Liver (tissue), 9 donors: ENCODE measurements around the gene SLIT1. TPM values are rescaled to one million over a fixed set of nuclear protein-coding genes. Genes with fewer than 3 reads are reported as not detected.

Experiments
- DNase-seq: peaks from one replicate; pipeline ENCODE4 v3.0.0-alpha.2; 2017; ENCODE audit warnings: low spot score
- H3K27ac ChIP-seq, 2 donors: one replicate each; pipeline ENCODE4 v1.7.0; 2013; ENCODE audit warnings: inconsistent platforms in 2 of 2, low read length in 2 of 2, control low read depth in 1 of 2, low read depth in 1 of 2, mild to moderate bottlenecking in 1 of 2
- H3K27me3 ChIP-seq, 4 donors: one replicate each; pipeline versions ENCODE4 v1.6.1 to v1.7.0; 2013; ENCODE audit warnings: low read length in 3 of 4, inconsistent platforms in 1 of 4, mild to moderate bottlenecking in 1 of 4, moderate library complexity in 1 of 4; ENCODE audit not compliant: control insufficient read depth in 4 of 4, insufficient read depth in 4 of 4
- H3K36me3 ChIP-seq, 4 donors: one replicate each; pipeline versions ENCODE4 v1.6.1 to v1.7.0; 2013; ENCODE audit warnings: low read length in 3 of 4, mild to moderate bottlenecking in 3 of 4, low read depth in 1 of 4, moderate library complexity in 1 of 4; ENCODE audit not compliant: control insufficient read depth in 4 of 4, insufficient read depth in 3 of 4
- H3K4me1 ChIP-seq, 4 donors: one replicate each; pipeline versions ENCODE4 v1.6.1 to v1.7.0; 2013; ENCODE audit warnings: low read length in 3 of 4, mild to moderate bottlenecking in 3 of 4, moderate library complexity in 1 of 4; ENCODE audit not compliant: control insufficient read depth in 4 of 4, insufficient read depth in 4 of 4
- H3K4me3 ChIP-seq, 3 donors: one replicate each; pipeline versions ENCODE4 v1.6.1 to v1.7.0; 2013; ENCODE audit warnings: low read length in 3 of 3, control low read depth in 1 of 3, low read depth in 1 of 3, mild to moderate bottlenecking in 1 of 3
- H3K9ac ChIP-seq, 2 donors: one replicate each; pipeline ENCODE4 v1.7.0; 2013; ENCODE audit warnings: low read length in 2 of 2, mild to moderate bottlenecking in 2 of 2, moderate library complexity in 2 of 2, control low read depth in 1 of 2, low read depth in 1 of 2
- H3K9me3 ChIP-seq, 4 donors: one replicate each; pipeline versions ENCODE4 v1.6.1 to v1.7.0; 2013; ENCODE audit warnings: low read length in 3 of 4; ENCODE audit not compliant: control insufficient read depth in 4 of 4
- CTCF ChIP-seq: fragments of 150-350 bp; IDR thresholded peaks from 2 replicates; pipeline ENCODE4 v1.5.1; 2017; ENCODE audit warnings: improper control_type of control experiment, low read depth, low read length; ENCODE audit not compliant: missing input control
- EGR1 ChIP-seq, 2 donors: IDR thresholded peaks; 2 replicates each; pipeline ENCODE4 v1.6.1; 2016 to 2018; ENCODE audit warnings: antibody characterized with exemption in 2 of 2, low read depth in 2 of 2
- FOXA1 ChIP-seq: IDR thresholded peaks from 2 replicates; pipeline ENCODE4 v1.6.1; 2016; ENCODE audit warnings: antibody characterized with exemption
- FOXA2 ChIP-seq: IDR thresholded peaks from 2 replicates; pipeline ENCODE4 v1.6.1; 2016; ENCODE audit warnings: antibody characterized with exemption
- GABPA ChIP-seq, 2 donors: IDR thresholded peaks in 1 of 2; conservative IDR thresholded peaks in 1 of 2; 2 replicates each; pipeline ENCODE4 v1.6.1; 2016; ENCODE audit warnings: antibody characterized with exemption in 2 of 2, mild to moderate bottlenecking in 1 of 2, moderate library complexity in 1 of 2
- HNF4A ChIP-seq, 2 donors: conservative IDR thresholded peaks; 2 replicates each; pipeline ENCODE4 v1.6.1; 2016; ENCODE audit warnings: antibody characterized with exemption in 2 of 2, mild to moderate bottlenecking in 2 of 2
- HNF4G ChIP-seq: IDR thresholded peaks from 2 replicates; pipeline ENCODE4 v1.6.1; 2016; ENCODE audit warnings: antibody characterized with exemption
- JUND ChIP-seq, 2 donors: IDR thresholded peaks; 2 replicates each; pipeline ENCODE4 v1.6.1; 2016; ENCODE audit warnings: antibody characterized with exemption in 2 of 2
- NR2F2 ChIP-seq: IDR thresholded peaks from 2 replicates; pipeline ENCODE4 v1.6.1; 2016; ENCODE audit warnings: antibody characterized with exemption
- RXRA ChIP-seq, 2 donors: IDR thresholded peaks; 2 replicates each; pipeline ENCODE4 v1.6.1; 2017 to 2018; ENCODE audit warnings: antibody characterized with exemption in 2 of 2, mild to moderate bottlenecking in 1 of 2
- SP1 ChIP-seq: IDR thresholded peaks from 2 replicates; pipeline ENCODE4 v1.6.1; 2018; ENCODE audit warnings: antibody characterized with exemption, mild to moderate bottlenecking
- TAF1 ChIP-seq: conservative IDR thresholded peaks from 2 replicates; pipeline ENCODE4 v1.6.1; 2016; ENCODE audit warnings: antibody characterized with exemption, mild to moderate bottlenecking
- YY1 ChIP-seq: IDR thresholded peaks from 2 replicates; pipeline ENCODE4 v1.6.1; 2016; ENCODE audit warnings: antibody characterized with exemption, mild to moderate bottlenecking
- WGBS: extraction: QIAGEN DNeasy Blood & Tissue Kit; methylation state at CpG from one replicate; pipeline ENCODE4 v1.1.7; 2013; 5-methylcytosine and 5-hydroxymethylcytosine counted together
- polyA plus RNA-seq, 2 donors: library from polyadenylated mRNA; stranded (reverse) in 1 of 2; unstranded in 1 of 2; fragments of 200-250 nt in 1 of 2; fragments of >200 nt in 1 of 2; fragmentation: Nextera tagmentation in 1 of 2; extraction: Ambion mirVana in 1 of 2; gene quantifications; one replicate each; pipeline versions ENCODE4 v1.2.1 to v1.2.3, GENCODE V29; 2013 to 2015
- total RNA-seq, 2 donors: library from RNA; depleted of rRNA; stranded (reverse); fragments of >200 nt; gene quantifications; one replicate each; pipeline ENCODE4 v1.2.3, GENCODE V29; 2014
- TF ChIP-seq, protein P1 (sequence below): IDR thresholded peaks from 2 replicates; pipeline ENCODE4 v1.6.1; 2016; ENCODE audit warnings: antibody characterized with exemption, mild to moderate bottlenecking
- TF ChIP-seq, protein P2 (sequence below): IDR thresholded peaks from 2 replicates; pipeline ENCODE4 v1.6.1; 2016; ENCODE audit warnings: antibody characterized with exemption
- donor health status: healthy.
- donor health status: healthy.
- donor health status: healthy.
- donor health status: healthy.
- donor health status: healthy.

The SLIT1 gene
- total and polyA plus RNA-seq, 4 donors, result under 0.01 to 0.14 (median 0.06) TPM

- no peak overlapping the region for H3K4me3 ChIP-seq
These were observed 44.6 kb downstream of the SLIT1 start for GRCh38 chr10:97140902-97141745.

GRCh38 chr10:97140049-97140846 is 45.5 kb downstream of the SLIT1 start:
- H3K4me1 ChIP-seq, result no peaks in the 10 kb centered on the region
- no peaks in the 10 kb centered on the region for H3K9me3 ChIP-seq
- no peak for DNase-seq
- 47% methylated on average over 23 of the region's 23 CpGs for WGBS
- no peaks in the 10 kb centered on the region for H3K27me3 ChIP-seq
- H3K9ac ChIP-seq, result no peak overlapping the region
- H3K4me3 ChIP-seq, result no peak overlapping the region
- TF ChIP-seq RXRA (IDR thresholded peaks at IDR 0.05), result no peak
- no peak for TF ChIP-seq NR2F2
- no peak for TF ChIP-seq YY1
- TF ChIP-seq FOXA2, result no peak
- TF ChIP-seq HNF4A (conservative IDR thresholded peaks at IDR 0.05), result no peak
- no peak for TF ChIP-seq TAF1
- TF ChIP-seq, protein P1, sequence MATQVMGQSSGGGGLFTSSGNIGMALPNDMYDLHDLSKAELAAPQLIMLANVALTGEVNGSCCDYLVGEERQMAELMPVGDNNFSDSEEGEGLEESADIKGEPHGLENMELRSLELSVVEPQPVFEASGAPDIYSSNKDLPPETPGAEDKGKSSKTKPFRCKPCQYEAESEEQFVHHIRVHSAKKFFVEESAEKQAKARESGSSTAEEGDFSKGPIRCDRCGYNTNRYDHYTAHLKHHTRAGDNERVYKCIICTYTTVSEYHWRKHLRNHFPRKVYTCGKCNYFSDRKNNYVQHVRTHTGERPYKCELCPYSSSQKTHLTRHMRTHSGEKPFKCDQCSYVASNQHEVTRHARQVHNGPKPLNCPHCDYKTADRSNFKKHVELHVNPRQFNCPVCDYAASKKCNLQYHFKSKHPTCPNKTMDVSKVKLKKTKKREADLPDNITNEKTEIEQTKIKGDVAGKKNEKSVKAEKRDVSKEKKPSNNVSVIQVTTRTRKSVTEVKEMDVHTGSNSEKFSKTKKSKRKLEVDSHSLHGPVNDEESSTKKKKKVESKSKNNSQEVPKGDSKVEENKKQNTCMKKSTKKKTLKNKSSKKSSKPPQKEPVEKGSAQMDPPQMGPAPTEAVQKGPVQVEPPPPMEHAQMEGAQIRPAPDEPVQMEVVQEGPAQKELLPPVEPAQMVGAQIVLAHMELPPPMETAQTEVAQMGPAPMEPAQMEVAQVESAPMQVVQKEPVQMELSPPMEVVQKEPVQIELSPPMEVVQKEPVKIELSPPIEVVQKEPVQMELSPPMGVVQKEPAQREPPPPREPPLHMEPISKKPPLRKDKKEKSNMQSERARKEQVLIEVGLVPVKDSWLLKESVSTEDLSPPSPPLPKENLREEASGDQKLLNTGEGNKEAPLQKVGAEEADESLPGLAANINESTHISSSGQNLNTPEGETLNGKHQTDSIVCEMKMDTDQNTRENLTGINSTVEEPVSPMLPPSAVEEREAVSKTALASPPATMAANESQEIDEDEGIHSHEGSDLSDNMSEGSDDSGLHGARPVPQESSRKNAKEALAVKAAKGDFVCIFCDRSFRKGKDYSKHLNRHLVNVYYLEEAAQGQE, result no peak
- TF ChIP-seq EGR1 (IDR thresholded peaks at IDR 0.05; ENCODE audit: low read depth in 2 of 2), result no peak
- TF ChIP-seq JUND (IDR thresholded peaks at IDR 0.05), result no peak
- no peaks in the 10 kb centered on the region for H3K36me3 ChIP-seq
- no peak overlapping the region for H3K27ac ChIP-seq

More at GRCh38 chr10:97140902-97141745, 44.6 kb downstream of the SLIT1 start:
- Histone ChIP-seq H3K9ac (no peak overlapping the region), H3K9me3 (no peaks in the 10 kb centered on the region), H3K27ac (no peak overlapping the region), H3K36me3 (no peaks in the 10 kb centered on the region), H3K27me3 (no peaks in the 10 kb centered on the region), H3K4me1 (no peaks in the 10 kb centered on the region)
- TF ChIP-seq NR2F2 (no peak), CTCF (no peak), JUND (IDR thresholded peaks at IDR 0.05) (no peak), SP1 (no peak), TAF1 (no peak), RXRA (IDR thresholded peaks at IDR 0.05) (no peak), HNF4G (no peak), YY1 (no peak), FOXA1 (no peak), EGR1 (IDR thresholded peaks at IDR 0.05; ENCODE audit: low read depth in 2 of 2) (no peak), GABPA (IDR thresholded peaks at IDR 0.05 in 1 of 2, conservative IDR thresholded peaks at IDR 0.05 in 1 of 2) (no peak)
- TF ChIP-seq, protein P2, sequence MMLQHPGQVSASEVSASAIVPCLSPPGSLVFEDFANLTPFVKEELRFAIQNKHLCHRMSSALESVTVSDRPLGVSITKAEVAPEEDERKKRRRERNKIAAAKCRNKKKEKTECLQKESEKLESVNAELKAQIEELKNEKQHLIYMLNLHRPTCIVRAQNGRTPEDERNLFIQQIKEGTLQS, result no peak
- 53% methylated on average over 23 of the region's 23 CpGs for WGBS
- no peak for DNase-seq
